PC-9 (cell line): Measurements from ENCODE around the gene C19orf67. TPM values are rescaled to one million over a fixed set of nuclear protein-coding genes. Genes with fewer than 3 reads are reported as not detected.
"Not testable (repeated sequence)": the region's sequence is repeated elsewhere in the genome, so short reads cannot be mapped to it uniquely, and the experiment has no call there.

ENCODE experiments used
- BruUV-seq: library from RNA; stranded (reverse); fragments of 400-500 nt; replicated peaks from 2 replicates; lab custom pipeline; 2021; lab: Mats Ljungman, UMichigan
- CTCF ChIA-PET: fragments of 300-600 bp; sonication (Branson Sonifier 250); formaldehyde crosslinking; loops from one replicate; lab custom pipeline; 2022; ENCODE audit warnings: antibody characterized with exemption; lab: Charles Lee
- POLR2A ChIA-PET: fragments of 300-600 bp; sonication (Branson Sonifier 250); formaldehyde crosslinking; loops from one replicate; lab custom pipeline; 2022; ENCODE audit warnings: antibody characterized with exemption; ENCODE audit not compliant: unreplicated experiment; lab: Charles Lee
- DNase-seq, 2 experiments: peaks; one replicate each; pipeline versions ENCODE4 v3.0.0 to v3.0.0-alpha.2; 2015 to 2022; ENCODE audit warnings: mixed read lengths in 1 of 2
- H2AFZ ChIP-seq: fragments of 200-600 bp; sonication (generic); 2 replicates; pipeline ENCODE4 v1.8.1; 2017; ENCODE audit warnings: antibody characterized with exemption
- H3F3A ChIP-seq: fragments of 200-600 bp; sonication (generic); 2 replicates; pipeline ENCODE4 v1.8.1; 2017; ENCODE audit warnings: antibody characterized with exemption, mild to moderate bottlenecking, low read depth; ENCODE audit not compliant: insufficient read depth
- H3K27ac ChIP-seq: fragments of 200-600 bp; sonication (generic); 2 replicates; pipeline ENCODE4 v1.6.1; 2016; ENCODE audit warnings: mixed run types
- H3K27me3 ChIP-seq: fragments of 200-600 bp; sonication (generic); 2 replicates; pipeline ENCODE4 v1.6.1; 2016; ENCODE audit warnings: low read depth, mixed run types; ENCODE audit not compliant: insufficient read depth
- H3K36me3 ChIP-seq: fragments of 200-600 bp; sonication (generic); 2 replicates; pipeline ENCODE4 v1.6.1; 2016; ENCODE audit warnings: low read depth, mixed run types
- H3K4me1 ChIP-seq: fragments of 200-600 bp; sonication (generic); replicated peaks from 2 replicates; pipeline ENCODE4 v1.6.1; 2016; ENCODE audit warnings: mixed run types; ENCODE audit not compliant: insufficient read depth
- H3K4me2 ChIP-seq: fragments of 200-600 bp; sonication (generic); 2 replicates; pipeline ENCODE4 v1.6.1; 2017; ENCODE audit warnings: mixed run types
- H3K4me3 ChIP-seq: fragments of 200-600 bp; sonication (generic); 2 replicates; pipeline ENCODE4 v1.6.1; 2016; ENCODE audit warnings: mixed run types
- H3K79me2 ChIP-seq: fragments of 200-600 bp; sonication (generic); 2 replicates; pipeline ENCODE4 v1.6.1; 2017; ENCODE audit warnings: low read depth, mixed run types
- H3K9me2 ChIP-seq: fragments of 200-600 bp; sonication (generic); 2 replicates; pipeline ENCODE4 v1.8.1; 2017; ENCODE audit warnings: mild to moderate bottlenecking; ENCODE audit not compliant: insufficient read depth
- H3K9me3 ChIP-seq: fragments of 200-600 bp; sonication (generic); 2 replicates; pipeline ENCODE4 v1.8.1; 2016; ENCODE audit warnings: low read depth; ENCODE audit not compliant: insufficient read depth
- H4K20me1 ChIP-seq: fragments of 200-600 bp; sonication (generic); 2 replicates; pipeline ENCODE4 v1.8.1; 2017; ENCODE audit not compliant: insufficient read depth
- EZH2 ChIP-seq: fragments of 200-600 bp; sonication (generic); IDR thresholded peaks from 2 replicates; pipeline ENCODE4 v1.8.0; 2017; ENCODE audit warnings: antibody characterized with exemption, low read depth
- intact Hi-C: fragments of 100-400 bp; cut with micrococcal nuclease; formaldehyde crosslinking; loops from one replicate; pipeline ENCODE4 v1.10.0; 2022; ENCODE audit not compliant: unreplicated experiment
- total RNA-seq: library from RNA; stranded (reverse); gene quantifications from 2 replicates; pipeline ENCODE4 v1.2.3, GENCODE V29; 2021
- TF ChIP-seq, protein P1 (sequence below): fragments of 200-600 bp; sonication (generic); conservative IDR thresholded peaks from 2 replicates; pipeline ENCODE4 v1.6.1; 2017; ENCODE audit warnings: mixed run types, antibody characterized with exemption, mild to moderate bottlenecking, moderate library complexity

C19orf67 gene
- total RNA-seq, 1 experiment from 2014 or later = not detected

DNA sequence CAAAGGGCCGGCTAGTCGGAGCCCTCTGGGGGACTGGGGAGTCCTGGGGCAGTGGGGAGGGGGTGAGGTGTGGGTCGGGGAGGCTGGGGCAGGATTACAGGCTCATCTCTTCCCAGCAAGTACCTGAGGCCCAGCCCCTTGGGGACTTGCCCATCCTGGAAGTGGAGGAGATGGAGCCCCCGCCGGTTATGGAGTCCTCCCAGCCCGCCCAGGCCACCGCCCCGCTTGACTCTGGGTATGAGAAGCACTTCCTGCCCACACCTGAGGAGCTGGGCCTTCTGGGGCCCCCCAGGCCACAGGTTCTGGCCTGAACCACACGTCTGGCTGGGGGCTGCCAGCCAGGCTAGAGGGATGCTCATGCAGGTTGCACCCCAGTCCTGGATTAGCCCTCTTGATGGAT, 33.6 kb downstream of the C19orf67 start:
- Histone ChIP-seq H3K9me3 (no peaks in the 10 kb centered on the region), H3K4me3 (no peak overlapping the region), H3K27me3 (no peaks in the 10 kb centered on the region), H3K4me2 (no peak overlapping the region), H3K27ac (no peak overlapping the region), H3F3A (no peaks in the 10 kb centered on the region), H2AFZ (no peak overlapping the region), H4K20me1 (no peaks in the 10 kb centered on the region), H3K9me2 (no peaks in the 10 kb centered on the region), H3K36me3 (no peaks in the 10 kb centered on the region), H3K4me1 (no peaks in the 10 kb centered on the region), H3K79me2 (no peaks in the 10 kb centered on the region)
- ChIA-PET CTCF (no interaction called here), POLR2A (no interaction called here)
- intact Hi-C loops = no loop called here
- BruUV-seq = no TSS peak
- TF ChIP-seq EZH2 = no peak
- TF ChIP-seq, protein P1, sequence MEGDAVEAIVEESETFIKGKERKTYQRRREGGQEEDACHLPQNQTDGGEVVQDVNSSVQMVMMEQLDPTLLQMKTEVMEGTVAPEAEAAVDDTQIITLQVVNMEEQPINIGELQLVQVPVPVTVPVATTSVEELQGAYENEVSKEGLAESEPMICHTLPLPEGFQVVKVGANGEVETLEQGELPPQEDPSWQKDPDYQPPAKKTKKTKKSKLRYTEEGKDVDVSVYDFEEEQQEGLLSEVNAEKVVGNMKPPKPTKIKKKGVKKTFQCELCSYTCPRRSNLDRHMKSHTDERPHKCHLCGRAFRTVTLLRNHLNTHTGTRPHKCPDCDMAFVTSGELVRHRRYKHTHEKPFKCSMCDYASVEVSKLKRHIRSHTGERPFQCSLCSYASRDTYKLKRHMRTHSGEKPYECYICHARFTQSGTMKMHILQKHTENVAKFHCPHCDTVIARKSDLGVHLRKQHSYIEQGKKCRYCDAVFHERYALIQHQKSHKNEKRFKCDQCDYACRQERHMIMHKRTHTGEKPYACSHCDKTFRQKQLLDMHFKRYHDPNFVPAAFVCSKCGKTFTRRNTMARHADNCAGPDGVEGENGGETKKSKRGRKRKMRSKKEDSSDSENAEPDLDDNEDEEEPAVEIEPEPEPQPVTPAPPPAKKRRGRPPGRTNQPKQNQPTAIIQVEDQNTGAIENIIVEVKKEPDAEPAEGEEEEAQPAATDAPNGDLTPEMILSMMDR = no peak
- DNase-seq = no peak

DNA sequence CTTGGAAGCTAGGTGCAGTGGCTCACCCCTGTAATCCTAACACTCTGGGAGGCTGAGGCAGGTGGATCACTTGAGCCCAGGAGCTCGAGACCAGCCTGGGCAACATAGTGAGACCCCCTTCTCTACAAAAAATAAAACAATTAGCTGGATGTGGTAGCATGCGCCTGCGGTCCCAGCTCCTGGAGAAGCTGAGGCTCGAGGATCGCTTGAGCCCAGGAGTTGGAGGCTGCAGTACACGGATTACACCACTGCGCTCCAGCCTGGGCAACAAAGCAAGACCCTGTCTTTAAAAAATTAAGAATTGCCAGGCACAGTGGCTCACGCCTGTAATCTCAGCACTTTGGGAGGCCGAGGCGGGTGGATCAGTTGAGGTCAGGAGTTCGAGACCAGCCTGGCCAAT, 34.6 kb downstream of the C19orf67 start:
- BruUV-seq, CTCF ChIA-PET: not testable (repeated sequence)

DNA sequence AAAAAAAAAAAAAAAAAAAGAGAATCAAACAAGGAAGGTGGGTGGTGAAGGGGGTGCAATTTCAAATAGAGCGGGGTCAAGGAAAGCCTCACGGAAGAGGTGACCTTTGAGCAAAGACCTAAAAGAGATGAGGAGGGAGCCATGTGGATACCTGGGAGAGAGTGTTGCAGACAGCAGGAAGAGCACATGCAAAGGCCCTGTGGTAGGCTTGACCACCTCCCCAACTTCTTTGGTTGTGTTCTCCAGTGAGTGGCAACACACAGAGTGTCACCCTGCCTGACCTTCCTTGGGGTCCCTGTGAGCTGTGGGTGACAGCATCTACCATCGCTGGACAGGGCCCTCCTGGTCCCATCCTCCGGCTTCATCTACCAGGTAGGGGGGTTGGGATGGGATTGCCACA, 35.1 kb downstream of the C19orf67 start:
- no peaks in the 10 kb centered on the region for H3K9me2 ChIP-seq
- no peak overlapping the region for H3K27ac ChIP-seq
- no peaks in the 10 kb centered on the region for H3K27me3 ChIP-seq
- intact Hi-C loops = no loop called here
- no peaks in the 10 kb centered on the region for H3K36me3 ChIP-seq
- no peak overlapping the region for H2AFZ ChIP-seq
- no peak overlapping the region for H3K4me3 ChIP-seq
- H3K4me1 ChIP-seq = no peaks in the 10 kb centered on the region
- H3K9me3 ChIP-seq = no peaks in the 10 kb centered on the region
- no peaks in the 10 kb centered on the region for H3F3A ChIP-seq
- POLR2A ChIA-PET = interaction anchor here (0.6 kb wide), 1 partner anchor 31 kb away, joined by 3 read pairs; no protein-coding TSS in a partner anchor
- CTCF ChIA-PET = no interaction called here
- DNase-seq = no peak
- no peaks in the 10 kb centered on the region for H4K20me1 ChIP-seq
- no TSS peak for BruUV-seq
- TF ChIP-seq EZH2 = no peak
- TF ChIP-seq, protein P1 = no peak
- no peak overlapping the region for H3K4me2 ChIP-seq
- no peaks in the 10 kb centered on the region for H3K79me2 ChIP-seq

More for the DNA sequence above, 34.6 kb downstream of the C19orf67 start:
- POLR2A ChIA-PET, H3K9me3 ChIP-seq, H3F3A ChIP-seq, DNase-seq, H3K27me3 ChIP-seq, H3K36me3 ChIP-seq, intact Hi-C loops, H3K4me1 ChIP-seq, H3K4me3 ChIP-seq, H2AFZ ChIP-seq, H3K9me2 ChIP-seq, H3K27ac ChIP-seq, H3K4me2 ChIP-seq, H4K20me1 ChIP-seq, H3K79me2 ChIP-seq: not testable (repeated sequence)
